Cardiac muscle cell (in vitro differentiated cells and primary cell): ENCODE data around the gene EIF2A. TPM values are rescaled to one million over a fixed set of nuclear protein-coding genes. Genes with fewer than 3 reads are reported as not detected.
"Not testable (repeated sequence)": the region's sequence is repeated elsewhere in the genome, so short reads cannot be mapped to it uniquely, and the experiment has no call there.

Experiments used
- DNase-seq, 2 donors: peaks; one replicate each; pipeline versions ENCODE4 v3.0.0 to v3.0.0-alpha.2; 2010 to 2017; ENCODE audit warnings: low read depth in 1 of 2, low spot score in 1 of 2
- H3K27ac ChIP-seq: fragments of 200-600 bp; sonication (generic); 2 replicates; pipeline ENCODE4 v1.5.1; 2016
- H3K27me3 ChIP-seq: fragments of 200-600 bp; sonication (generic); 2 replicates; pipeline ENCODE4 v1.6.0; 2016; ENCODE audit warnings: control low read depth
- H3K36me3 ChIP-seq: fragments of 200-600 bp; sonication (generic); 2 replicates; pipeline ENCODE4 v1.5.1; 2016; ENCODE audit warnings: control low read depth
- H3K4me1 ChIP-seq: fragments of 200-600 bp; sonication (generic); 2 replicates; pipeline ENCODE4 v1.8.1; 2017; ENCODE audit warnings: low read depth, mild to moderate bottlenecking, mixed run types
- H3K4me3 ChIP-seq: fragments of 200-600 bp; sonication (generic); 2 replicates; pipeline ENCODE4 v1.5.1; 2016; ENCODE audit warnings: mild to moderate bottlenecking
- H3K9me3 ChIP-seq: fragments of 200-600 bp; sonication (generic); 2 replicates; pipeline ENCODE4 v1.5.1; 2017; ENCODE audit warnings: low read depth, mild to moderate bottlenecking, control low read depth
- CTCF ChIP-seq: IDR thresholded peaks from 2 replicates; pipeline ENCODE4 v1.5.1; 2012; ENCODE audit warnings: low read depth, mild to moderate bottlenecking, low read length
- polyA plus RNA-seq: library from polyadenylated mRNA; unstranded; fragments of >200 nt; fragmentation: Nextera tagmentation; extraction: Ambion mirVana; gene quantifications from 2 replicates; pipeline ENCODE4 v1.2.1, GENCODE V29; 2016
- total RNA-seq: library from RNA; depleted of rRNA; stranded (reverse); fragments of >200 nt; gene quantifications from 2 replicates; pipeline ENCODE4 v1.2.3, GENCODE V29; 2016

EIF2A gene
- total and polyA plus RNA-seq, 2 experiments from 2014 or later, result 40.5 to 49.5 TPM

GRCh38 chr3:150620002-150620689 lies 73.6 kb downstream of the EIF2A start:
- Histone ChIP-seq H3K36me3 (peaks cover 12% of the 10 kb centered on the region), H3K27ac (no peak overlapping the region), H3K27me3 (no peaks in the 10 kb centered on the region), H3K4me1 (no peaks in the 10 kb centered on the region), H3K9me3 (no peaks in the 10 kb centered on the region), H3K4me3 (no peak overlapping the region)
- no peak for TF ChIP-seq CTCF
- no peak for DNase-seq

- not testable (repeated sequence) for H3K27me3 ChIP-seq, H3K27ac ChIP-seq, H3K4me3 ChIP-seq, DNase-seq, H3K4me1 ChIP-seq, H3K9me3 ChIP-seq
- H3K36me3 ChIP-seq, result peaks cover 33% of the 10 kb centered on the region
Measured at GRCh38 chr3:150622955-150623354, 76.4 kb downstream of the EIF2A start.

- DNase-seq, result no peak
- H3K27ac ChIP-seq, result no peak overlapping the region
Measured at GRCh38 chr3:150623945-150624344, 77.4 kb downstream of the EIF2A start.

GRCh38 chr3:150626148-150626930 lies 79.8 kb downstream of the EIF2A start:
- no peaks in the 10 kb centered on the region for H3K9me3 ChIP-seq
- TF ChIP-seq CTCF, result no peak
- no peak for DNase-seq
- H3K4me1 ChIP-seq, result no peaks in the 10 kb centered on the region
- H3K27me3 ChIP-seq, result no peaks in the 10 kb centered on the region
- no peak overlapping the region for H3K27ac ChIP-seq
- H3K4me3 ChIP-seq, result no peak overlapping the region
- peaks cover 35% of the 10 kb centered on the region for H3K36me3 ChIP-seq

More at GRCh38 chr3:150623945-150624344, 77.4 kb downstream of the EIF2A start:
- Histone ChIP-seq H3K27me3 (no peaks in the 10 kb centered on the region), H3K9me3 (no peaks in the 10 kb centered on the region), H3K4me3 (no peak overlapping the region), H3K4me1 (no peaks in the 10 kb centered on the region), H3K36me3 (peaks cover 29% of the 10 kb centered on the region)
- TF ChIP-seq CTCF, result no peak

- Histone ChIP-seq H3K27ac (no peak overlapping the region), H3K9me3 (no peaks in the 10 kb centered on the region), H3K36me3 (peaks cover 35% of the 10 kb centered on the region), H3K4me1 (no peaks in the 10 kb centered on the region), H3K4me3 (no peak overlapping the region), H3K27me3 (no peaks in the 10 kb centered on the region)
- no peak for TF ChIP-seq CTCF
- peak; percentile 14 to 81 for DNase-seq
Measured at GRCh38 chr3:150627557-150627956, 81.0 kb downstream of the EIF2A start.
